Osteoblast (primary cell): ENCODE measurements around the gene CAMK1G. TPM values are rescaled to one million over a fixed set of nuclear protein-coding genes. Genes with fewer than 3 reads are reported as not detected.
A peak's percentile ranks its signal among the peaks of the same experiment; 100 is the strongest.

Source experiments
- DNase-seq: peaks from one replicate; pipeline ENCODE4 v3.0.0; 2011; ENCODE audit warnings: low spot score, mixed read lengths; ENCODE audit not compliant: insufficient read length; ENCODE audit errors: missing footprints
- H2AFZ ChIP-seq: 2 replicates; pipeline ENCODE4 v1.6.0; 2011; ENCODE audit warnings: mild to moderate bottlenecking, low read length
- H3K27ac ChIP-seq: 2 replicates; pipeline ENCODE4 v1.5.1; 2011; ENCODE audit warnings: mild to moderate bottlenecking, low read depth, low read length, moderate library complexity
- H3K27me3 ChIP-seq: 2 replicates; pipeline ENCODE4 v1.6.0; 2012; ENCODE audit warnings: mild to moderate bottlenecking, control low read depth, inconsistent platforms, low read length, moderate library complexity; ENCODE audit not compliant: insufficient read depth
- H3K36me3 ChIP-seq: 2 replicates; pipeline ENCODE4 v1.5.1; 2011; ENCODE audit warnings: mild to moderate bottlenecking, low read length, control low read depth, moderate library complexity; ENCODE audit not compliant: insufficient read depth
- H3K4me1 ChIP-seq: 2 replicates; pipeline ENCODE4 v1.5.1; 2011; ENCODE audit warnings: mild to moderate bottlenecking, low read length, control low read depth, moderate library complexity; ENCODE audit not compliant: insufficient read depth
- H3K4me2 ChIP-seq: 2 replicates; pipeline ENCODE4 v1.6.0; 2011; ENCODE audit warnings: mild to moderate bottlenecking, low read length; ENCODE audit not compliant: insufficient read depth
- H3K4me3 ChIP-seq: fragments of 200-600 bp; sonication (generic); 3 replicates; pipeline ENCODE4 v1.5.1; 2012; ENCODE audit warnings: mild to moderate bottlenecking, low read length, inconsistent platforms; ENCODE audit not compliant: insufficient read depth
- H3K79me2 ChIP-seq: 2 replicates; pipeline ENCODE4 v1.6.0; 2012; ENCODE audit warnings: mild to moderate bottlenecking, low read length, control low read depth, inconsistent platforms; ENCODE audit not compliant: insufficient read depth
- H3K9me3 ChIP-seq: 2 replicates; pipeline ENCODE4 v1.5.1; 2011; ENCODE audit warnings: low read depth, low read length, control low read depth
- H4K20me1 ChIP-seq: 2 replicates; pipeline ENCODE4 v1.6.0; 2012; ENCODE audit warnings: mild to moderate bottlenecking, low read length, control low read depth; ENCODE audit not compliant: insufficient read depth
- total RNA-seq: library from RNA; depleted of rRNA; stranded (reverse); fragments of >200 nt; gene quantifications from 2 replicates; pipeline ENCODE4 v1.2.3, GENCODE V29; 2012
- TF ChIP-seq, protein P1 (sequence below): IDR thresholded peaks from 2 replicates; pipeline ENCODE4 v1.5.1; 2011; ENCODE audit warnings: mild to moderate bottlenecking, low read depth, low read length, moderate library complexity; ENCODE audit errors: extremely low read depth

CAMK1G gene
- total RNA-seq, 1 donor, result 0.72 TPM

DNA sequence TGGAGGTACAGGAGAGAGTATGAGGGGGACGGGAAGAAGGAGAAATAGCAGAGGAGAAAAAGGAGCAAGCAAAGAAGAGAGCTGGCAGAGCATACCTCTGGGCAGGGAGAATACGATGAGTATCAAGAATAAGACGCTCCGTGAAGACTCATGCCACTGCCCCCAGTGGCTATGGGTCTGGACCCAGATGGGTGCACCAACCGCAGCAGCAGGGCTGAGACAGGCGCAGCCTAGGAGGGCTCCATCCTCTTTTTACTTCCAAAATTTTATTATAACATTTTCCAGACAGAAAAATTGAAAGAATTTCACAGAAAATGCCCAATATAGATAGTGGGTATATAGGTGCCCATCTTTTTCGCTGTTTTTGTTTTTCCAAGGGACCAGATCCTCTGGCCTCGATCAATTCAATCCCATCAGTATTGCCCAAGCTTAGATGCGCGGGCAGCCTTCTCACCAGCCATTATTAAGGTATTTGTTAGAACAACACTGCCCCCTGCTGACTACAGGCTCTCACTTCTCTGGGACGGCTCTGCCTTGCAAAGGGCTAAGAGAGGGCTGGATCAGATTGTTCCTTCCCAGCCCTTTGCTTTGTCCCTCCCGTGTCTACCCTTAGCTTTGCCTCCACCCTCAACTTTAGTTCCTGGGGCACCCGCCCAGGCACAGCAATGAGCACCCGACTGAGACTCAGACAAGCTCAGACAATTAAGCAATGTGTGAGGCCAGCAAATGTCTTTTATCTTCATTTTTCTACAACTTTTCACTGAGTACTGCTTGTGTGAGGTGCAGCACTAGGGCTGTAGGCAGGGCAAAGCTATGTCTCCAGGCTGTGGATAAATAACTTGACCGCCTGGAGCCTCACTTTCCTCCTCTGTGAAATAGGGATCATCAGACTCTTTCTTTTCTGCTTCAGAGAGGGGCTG lies 17.5 kb upstream of the CAMK1G start:
- no peak overlapping the region for H3K4me2 ChIP-seq
- H3K9me3 ChIP-seq, result no peaks in the 10 kb centered on the region
- DNase-seq, result no peak
- no peaks in the 10 kb centered on the region for H3K36me3 ChIP-seq
- H2AFZ ChIP-seq, result no peak overlapping the region
- no peaks in the 10 kb centered on the region for H3K79me2 ChIP-seq
- H4K20me1 ChIP-seq, result no peaks in the 10 kb centered on the region
- peaks cover 5% of the 10 kb centered on the region for H3K4me1 ChIP-seq
- H3K27ac ChIP-seq, result no peak overlapping the region
- TF ChIP-seq, protein P1, sequence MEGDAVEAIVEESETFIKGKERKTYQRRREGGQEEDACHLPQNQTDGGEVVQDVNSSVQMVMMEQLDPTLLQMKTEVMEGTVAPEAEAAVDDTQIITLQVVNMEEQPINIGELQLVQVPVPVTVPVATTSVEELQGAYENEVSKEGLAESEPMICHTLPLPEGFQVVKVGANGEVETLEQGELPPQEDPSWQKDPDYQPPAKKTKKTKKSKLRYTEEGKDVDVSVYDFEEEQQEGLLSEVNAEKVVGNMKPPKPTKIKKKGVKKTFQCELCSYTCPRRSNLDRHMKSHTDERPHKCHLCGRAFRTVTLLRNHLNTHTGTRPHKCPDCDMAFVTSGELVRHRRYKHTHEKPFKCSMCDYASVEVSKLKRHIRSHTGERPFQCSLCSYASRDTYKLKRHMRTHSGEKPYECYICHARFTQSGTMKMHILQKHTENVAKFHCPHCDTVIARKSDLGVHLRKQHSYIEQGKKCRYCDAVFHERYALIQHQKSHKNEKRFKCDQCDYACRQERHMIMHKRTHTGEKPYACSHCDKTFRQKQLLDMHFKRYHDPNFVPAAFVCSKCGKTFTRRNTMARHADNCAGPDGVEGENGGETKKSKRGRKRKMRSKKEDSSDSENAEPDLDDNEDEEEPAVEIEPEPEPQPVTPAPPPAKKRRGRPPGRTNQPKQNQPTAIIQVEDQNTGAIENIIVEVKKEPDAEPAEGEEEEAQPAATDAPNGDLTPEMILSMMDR, result peak; percentile 90
- H3K27me3 ChIP-seq, result peaks cover 14% of the 10 kb centered on the region
- no peak overlapping the region for H3K4me3 ChIP-seq

DNA sequence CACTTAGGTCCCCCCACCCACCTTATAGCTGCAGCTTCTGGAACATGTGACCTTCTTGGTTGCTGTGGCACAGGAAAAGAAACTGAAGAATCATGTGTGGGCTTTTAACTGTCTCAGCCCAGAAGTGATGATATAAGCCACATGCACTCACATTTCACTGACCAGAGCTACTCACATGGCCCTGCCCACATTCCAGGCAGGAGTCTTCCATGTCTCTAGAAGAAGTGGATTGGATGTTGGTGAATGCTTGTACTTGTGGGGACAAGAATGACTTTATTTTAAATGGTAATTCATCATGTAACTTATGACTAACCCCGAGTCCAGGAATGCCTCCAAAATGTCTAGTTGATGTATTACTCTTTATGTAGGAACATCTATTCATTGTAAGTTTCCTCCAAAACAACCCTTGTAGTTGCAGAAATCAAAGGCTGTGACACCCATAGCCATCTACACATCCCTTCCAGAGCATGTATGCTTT lies 15.8 kb upstream of the CAMK1G start:
- Histone ChIP-seq H3K27me3 (peaks cover 26% of the 10 kb centered on the region), H3K4me1 (peaks cover 5% of the 10 kb centered on the region), H3K4me3 (no peak overlapping the region), H3K27ac (no peak overlapping the region), H4K20me1 (no peaks in the 10 kb centered on the region), H2AFZ (no peak overlapping the region), H3K79me2 (no peaks in the 10 kb centered on the region), H3K4me2 (no peak overlapping the region), H3K9me3 (no peaks in the 10 kb centered on the region), H3K36me3 (no peaks in the 10 kb centered on the region)
- TF ChIP-seq, protein P1, result no peak
- no peak for DNase-seq

DNA sequence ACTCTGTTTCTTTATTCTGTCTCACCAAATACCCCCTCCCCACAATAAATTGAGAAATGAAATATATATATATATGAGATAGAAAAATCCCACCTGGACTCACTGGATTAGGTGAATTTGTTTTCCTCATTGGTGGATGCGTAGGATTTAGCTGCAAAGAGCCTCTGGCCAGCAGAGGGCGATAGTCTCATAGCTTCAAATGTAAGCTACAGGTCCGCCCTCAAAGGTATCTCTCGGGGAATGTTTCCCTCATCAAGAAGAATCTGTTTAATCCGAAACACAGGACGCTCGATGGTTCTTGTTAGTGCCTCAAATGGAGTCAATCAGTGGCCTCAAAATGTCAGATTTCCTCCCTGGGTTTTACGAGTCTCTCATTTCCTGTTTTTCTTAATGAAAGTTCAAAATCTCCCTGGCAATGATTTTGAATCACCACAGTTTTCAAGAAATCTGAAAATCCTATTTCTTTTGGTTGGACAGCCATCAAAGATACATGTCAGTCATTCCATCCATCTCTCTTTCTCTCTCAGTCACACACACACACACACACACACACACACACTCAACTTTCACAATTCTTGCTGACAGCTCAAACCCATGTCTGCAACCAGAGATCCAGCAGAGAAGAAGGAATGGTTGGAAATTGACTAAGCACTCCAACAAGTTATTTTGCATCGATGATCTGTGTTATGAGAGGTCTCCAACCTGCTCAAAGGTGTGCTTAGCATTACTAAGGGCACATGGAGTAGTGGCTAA lies 13.9 kb upstream of the CAMK1G start:
- Histone ChIP-seq H3K27ac (no peak overlapping the region), H3K4me3 (peak overlapping the region; percentile 45), H3K27me3 (peaks cover 26% of the 10 kb centered on the region), H2AFZ (peak overlapping the region; percentile 11), H3K79me2 (no peaks in the 10 kb centered on the region), H3K4me2 (peak overlapping the region; percentile 76), H3K4me1 (peaks cover 5% of the 10 kb centered on the region), H4K20me1 (no peaks in the 10 kb centered on the region), H3K9me3 (no peaks in the 10 kb centered on the region), H3K36me3 (no peaks in the 10 kb centered on the region)
- TF ChIP-seq, protein P1, result peak; percentile 97
- DNase-seq, result no peak

DNA sequence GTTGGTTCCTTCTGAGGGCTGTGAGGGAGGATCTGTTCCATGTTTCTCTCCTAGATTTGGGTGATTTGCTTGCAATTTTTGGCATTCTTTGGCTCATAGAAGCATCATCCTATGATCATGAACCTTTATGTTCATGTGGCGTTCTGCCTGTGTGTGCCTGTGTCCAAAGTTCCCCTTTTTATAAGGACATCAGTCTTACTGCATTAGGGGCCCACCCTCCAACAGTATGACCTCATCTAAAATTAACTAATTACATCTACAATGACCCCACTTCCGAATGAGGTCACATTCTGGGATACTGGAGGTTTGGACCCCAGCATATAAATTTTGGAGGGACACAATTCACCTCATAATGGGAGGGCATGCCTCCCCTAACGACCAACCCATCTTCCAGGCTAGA lies 12.8 kb upstream of the CAMK1G start:
- Histone ChIP-seq H3K79me2 (no peaks in the 10 kb centered on the region), H3K27ac (no peak overlapping the region), H3K27me3 (peaks cover 30% of the 10 kb centered on the region), H3K9me3 (no peaks in the 10 kb centered on the region), H3K4me2 (no peak overlapping the region), H3K4me3 (no peak overlapping the region), H3K36me3 (no peaks in the 10 kb centered on the region), H4K20me1 (no peaks in the 10 kb centered on the region), H2AFZ (no peak overlapping the region), H3K4me1 (peaks cover 5% of the 10 kb centered on the region)
- TF ChIP-seq, protein P1, result no peak
- DNase-seq, result no peak
